NCI-H82 (cell line): ENCODE data around the gene RCAN2.
A peak's percentile ranks its signal among the peaks of the same experiment; 100 is the strongest.

Experiments used
- DNase-seq: peaks from one replicate; lab custom pipeline; 2025; lab: John Stamatoyannopoulos, UW

Gene RCAN2

DNA sequence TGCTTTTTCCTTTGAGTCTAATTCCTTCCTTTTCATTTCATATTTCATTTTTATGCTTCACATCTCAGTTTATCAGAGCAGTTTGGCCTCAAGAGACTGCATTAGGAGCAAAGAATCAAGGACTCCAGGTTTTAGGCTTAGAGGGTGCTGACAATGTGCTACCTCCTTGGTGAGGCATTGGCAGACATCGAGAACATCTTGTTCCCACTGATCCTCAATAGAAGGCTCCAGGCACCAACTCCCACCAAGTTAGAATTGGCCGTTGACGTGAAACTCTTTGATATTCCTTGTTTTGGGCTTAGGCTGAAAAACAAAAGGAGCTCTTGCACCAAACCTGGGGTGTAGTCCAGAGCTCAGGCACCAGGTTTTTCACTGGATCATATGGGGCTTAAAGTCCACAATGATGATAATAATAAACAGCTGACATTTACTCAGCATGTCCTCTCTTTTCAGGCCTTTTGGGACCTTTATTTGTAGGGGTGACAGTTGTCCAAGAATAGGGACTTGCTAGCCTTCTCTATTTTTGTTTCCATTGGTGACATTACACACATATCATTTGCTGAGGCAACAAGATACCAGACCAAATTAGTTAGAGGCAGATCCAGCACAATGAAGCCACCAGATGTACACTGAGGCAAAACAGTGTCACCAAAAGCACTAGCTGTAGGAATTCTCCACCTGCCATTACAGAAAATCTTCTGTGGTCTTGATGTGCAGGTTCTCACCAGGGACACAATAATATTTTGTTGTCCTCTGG is 239.5 kb downstream of the RCAN2 start:
- DNase-seq: no peak

- no peak for DNase-seq
Observed at GRCh38 chr6:46248143-46248542, 243.1 kb downstream of the RCAN2 start.

- no peak for DNase-seq
Observed at GRCh38 chr6:46246727-46247126, 244.5 kb downstream of the RCAN2 start.

- DNase-seq: no peak
Observed at GRCh38 chr6:46246081-46246480, 245.2 kb downstream of the RCAN2 start.

GRCh38 chr6:46244670-46245069 is 246.6 kb downstream of the RCAN2 start:
- no peak for DNase-seq

DNA sequence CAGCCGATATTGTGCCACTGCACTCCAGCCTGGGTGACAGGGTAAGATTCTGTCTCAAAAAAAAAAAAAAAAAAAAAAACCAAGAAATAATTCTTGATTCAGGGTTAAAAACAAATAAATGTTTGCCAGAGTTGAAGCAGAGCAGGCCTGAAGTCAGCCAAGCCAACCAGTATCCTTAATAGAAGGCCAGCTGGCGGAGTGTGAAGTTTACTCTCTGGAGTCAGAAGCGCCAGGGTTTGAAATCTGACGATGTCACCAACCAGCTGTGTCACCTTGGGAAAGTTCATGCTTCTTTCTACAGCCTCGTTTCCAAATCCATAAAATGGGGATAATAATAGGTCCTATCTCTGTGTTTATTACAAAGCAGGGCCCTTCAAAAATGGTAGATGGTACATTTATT is 247.5 kb downstream of the RCAN2 start:
- DNase-seq: no peak

DNA sequence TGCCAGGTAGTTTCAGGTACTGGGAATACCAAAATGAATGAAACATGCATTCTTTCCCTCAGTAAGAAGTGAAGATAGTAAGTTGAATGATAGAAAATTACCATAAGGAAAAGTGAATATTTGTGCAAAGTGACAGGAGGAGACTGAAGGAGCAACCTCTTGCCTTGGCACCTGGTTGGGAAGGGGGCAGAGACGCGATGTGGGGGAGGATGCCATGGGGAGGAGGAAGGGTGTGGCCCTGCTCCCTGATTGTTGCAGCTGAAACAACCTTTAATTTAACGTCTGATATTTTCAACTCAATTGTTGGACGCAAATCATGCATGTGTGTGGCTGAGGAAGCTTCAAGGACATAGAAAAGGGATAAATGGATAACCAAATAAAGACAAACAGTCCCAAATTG is 248.3 kb downstream of the RCAN2 start:
- DNase-seq: no peak

DNA sequence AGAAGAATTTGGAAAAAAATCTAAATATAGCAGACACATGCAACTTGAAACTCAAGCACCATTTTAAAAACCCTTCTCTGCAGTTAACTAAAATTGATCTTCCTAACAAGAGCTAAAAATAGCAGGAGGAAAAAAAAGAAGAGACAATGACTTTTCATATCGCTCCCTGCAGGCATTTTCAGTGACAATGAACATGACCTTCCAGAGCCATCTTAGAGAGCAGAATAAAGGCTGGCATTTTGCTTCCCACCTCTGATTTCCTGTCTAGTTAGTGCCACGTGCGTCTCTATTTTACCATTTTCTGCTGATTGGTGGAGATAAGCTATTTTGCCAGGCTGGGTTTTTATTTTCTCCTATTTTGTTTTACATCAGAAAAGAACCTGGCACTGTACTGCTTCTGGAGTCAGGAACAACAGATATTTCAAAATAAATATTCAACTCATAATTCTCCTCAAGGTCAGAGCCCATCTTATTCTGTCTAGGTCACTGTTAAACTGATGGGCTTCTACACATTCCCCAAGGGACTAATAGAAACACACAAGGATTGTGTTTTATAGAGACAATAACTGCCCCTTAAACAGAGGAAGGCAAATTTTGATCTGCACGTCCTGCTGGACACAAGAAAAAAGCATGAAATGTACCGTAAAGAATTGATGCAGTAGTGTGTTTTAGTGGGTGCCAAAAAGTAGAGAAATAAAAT is 250.2 kb downstream of the RCAN2 start:
- DNase-seq: no peak

DNA sequence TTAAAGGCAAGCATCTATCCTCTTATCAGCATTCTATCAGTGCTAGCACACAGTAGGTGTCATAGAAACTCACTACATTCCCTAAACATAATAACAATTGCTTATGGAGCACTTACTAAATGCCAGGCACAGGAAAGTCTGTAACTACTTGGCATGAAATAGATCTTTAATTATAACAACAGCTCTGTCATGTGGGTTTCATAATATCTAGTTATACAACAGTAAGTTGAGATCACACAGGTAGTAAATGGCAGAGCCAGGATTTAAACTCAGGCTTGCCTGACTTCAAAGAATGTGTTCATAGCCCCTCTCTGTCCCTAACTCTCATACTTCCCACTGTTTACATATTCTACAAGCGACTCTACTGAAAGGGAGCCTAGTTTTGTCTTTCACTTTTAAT is 254.5 kb downstream of the RCAN2 start:
- DNase-seq: no peak

GRCh38 chr6:46235242-46235641 is 256.0 kb downstream of the RCAN2 start:
- no peak for DNase-seq

GRCh38 chr6:46234700-46235099 is 256.5 kb downstream of the RCAN2 start:
- DNase-seq: no peak

- no peak for DNase-seq
Observed at GRCh38 chr6:46234156-46234556, 257.1 kb downstream of the RCAN2 start.

DNA sequence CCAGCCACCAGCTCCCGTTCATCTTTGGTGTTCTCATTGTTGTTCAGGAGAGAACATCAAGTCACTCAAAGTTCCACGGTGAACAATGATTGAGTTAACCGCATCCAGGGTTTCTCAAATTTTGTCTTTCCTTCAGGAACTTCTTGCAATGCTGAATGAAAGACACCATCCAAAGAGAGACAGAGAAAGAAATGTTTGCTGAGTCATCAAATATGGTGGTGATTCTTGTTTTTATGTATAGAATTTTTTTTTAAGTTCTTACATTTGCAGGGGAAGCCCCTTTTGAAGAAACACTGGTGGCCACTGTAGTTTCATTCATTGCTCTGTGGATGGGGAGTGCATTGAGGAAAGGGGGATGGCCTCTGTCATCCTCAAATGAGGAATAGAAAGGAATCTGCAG is 258.1 kb downstream of the RCAN2 start:
- no peak for DNase-seq

DNA sequence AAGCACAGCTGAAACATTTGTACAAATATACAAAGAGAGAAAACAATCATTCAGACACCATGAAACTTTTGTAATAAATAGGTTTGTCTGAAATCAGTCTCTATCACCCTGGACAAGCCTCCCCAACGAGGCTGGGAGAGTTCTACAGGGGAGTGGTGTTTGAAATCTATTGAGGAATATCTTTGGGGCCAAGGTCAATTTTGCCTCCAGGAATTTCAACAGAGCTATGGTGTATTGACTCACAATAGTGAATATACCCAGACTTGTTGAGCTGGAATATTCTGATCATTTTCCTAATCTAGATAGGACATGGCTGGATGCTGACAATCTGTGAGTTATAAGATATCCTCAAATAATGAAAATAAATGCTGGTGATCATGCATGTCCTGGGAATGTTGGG is 269.0 kb downstream of the RCAN2 start:
- no peak for DNase-seq

DNA sequence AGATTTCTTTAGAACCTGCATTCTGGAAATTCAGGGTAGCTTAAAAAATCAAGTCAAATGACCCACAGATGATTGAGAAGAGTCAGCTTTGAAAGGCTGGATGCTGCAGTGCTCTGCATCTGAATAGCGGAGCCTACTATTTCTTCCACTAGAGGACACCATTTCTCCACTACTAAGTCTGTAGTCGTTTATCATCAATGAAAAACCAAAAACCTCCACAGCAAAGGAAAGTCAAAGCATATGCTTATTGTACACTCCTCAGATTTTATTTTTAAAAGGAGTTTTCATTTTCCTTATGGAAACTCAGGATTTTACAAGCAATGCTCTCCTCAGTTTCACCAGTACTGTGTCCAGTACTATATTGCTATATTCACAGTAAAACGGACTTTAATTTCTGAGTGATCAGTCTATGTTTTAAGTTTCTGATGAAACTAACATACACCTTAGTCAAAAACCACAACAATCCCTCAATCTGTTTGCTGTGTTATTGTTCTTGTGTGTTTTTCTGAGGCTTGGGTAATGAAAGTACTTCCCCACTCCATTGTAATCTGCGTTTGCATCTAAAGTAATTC is 269.9 kb downstream of the RCAN2 start:
- DNase-seq: peak; percentile 59

- DNase-seq: no peak
Observed at GRCh38 chr6:46220352-46221221, 270.7 kb downstream of the RCAN2 start.

DNA sequence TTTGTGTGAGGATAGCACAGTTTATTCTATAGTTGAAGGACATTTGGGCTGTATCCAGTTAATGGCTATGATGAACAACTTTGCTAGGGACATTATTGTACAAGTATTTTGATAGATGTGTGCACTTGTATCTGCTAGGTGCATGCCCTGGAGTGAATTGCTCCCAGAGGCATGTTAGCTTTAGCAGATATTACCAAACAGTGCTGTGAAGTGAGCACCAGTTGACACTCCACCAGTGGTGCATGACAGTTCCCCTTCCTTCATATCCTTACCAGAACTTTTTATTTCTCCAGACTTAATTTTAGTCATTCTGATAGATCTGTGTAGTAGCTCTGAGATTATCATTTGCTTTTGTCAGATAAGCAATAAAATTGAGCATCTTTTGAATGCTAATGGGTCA is 271.6 kb downstream of the RCAN2 start:
- no peak for DNase-seq

DNA sequence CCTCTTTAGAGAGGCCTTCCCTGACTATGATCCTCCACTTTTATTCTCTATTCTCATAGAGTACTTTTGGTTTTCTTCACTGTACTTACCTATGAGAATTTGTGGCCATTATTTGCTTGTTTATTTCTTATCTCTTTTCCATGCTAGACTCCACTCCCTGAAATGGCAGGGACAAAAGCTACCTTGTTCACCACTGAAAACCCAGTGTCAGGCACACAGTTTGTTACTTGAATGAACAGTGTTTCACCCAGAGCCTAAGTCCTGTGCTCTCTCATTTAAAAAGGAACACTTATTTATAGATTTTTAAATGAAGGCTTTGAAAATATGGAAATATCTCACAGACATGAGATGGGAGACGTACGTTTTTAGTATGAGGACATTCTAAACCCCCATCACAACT is 272.8 kb downstream of the RCAN2 start:
- DNase-seq: no peak

DNA sequence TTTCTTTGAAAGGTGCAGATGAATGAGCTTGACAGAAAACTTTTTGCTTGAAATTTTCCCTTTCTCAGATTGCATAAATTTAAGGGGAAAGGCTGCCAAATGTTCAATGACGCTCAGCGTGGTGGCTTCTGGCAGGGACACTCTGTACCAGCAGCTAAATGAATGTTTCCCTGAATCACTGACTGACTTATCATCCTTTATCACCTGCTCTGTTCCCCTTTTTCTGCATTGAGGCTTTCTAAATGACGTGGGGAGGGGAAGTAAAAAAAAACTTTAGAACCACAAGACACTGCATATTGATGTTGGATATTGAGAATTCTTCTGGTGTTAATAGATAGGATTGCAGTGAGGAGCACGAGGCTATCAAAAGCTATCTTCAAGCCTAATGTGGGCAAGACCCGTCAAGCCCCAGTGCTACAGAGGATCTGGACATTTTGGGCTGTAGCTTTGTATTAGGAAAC is 273.5 kb downstream of the RCAN2 start:
- no peak for DNase-seq

DNA sequence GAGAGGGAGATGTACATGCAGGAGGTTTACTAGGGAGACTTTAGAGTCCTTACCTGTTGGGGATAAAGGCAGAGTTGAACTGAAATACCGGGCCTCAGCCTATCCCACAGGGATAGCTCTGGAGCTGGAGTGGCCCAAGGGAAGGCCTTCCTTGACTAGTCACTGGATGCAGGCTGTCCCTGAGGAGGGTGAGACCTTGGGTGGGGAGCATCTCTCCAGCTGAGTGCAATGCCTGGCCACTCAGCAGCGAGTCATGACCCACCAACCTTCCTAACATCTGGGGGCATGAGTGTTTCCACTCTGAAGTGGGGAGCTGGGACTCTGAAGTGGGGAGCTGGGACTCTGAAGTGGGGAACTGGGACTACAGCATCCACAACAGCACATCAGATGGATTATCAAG is 274.4 kb downstream of the RCAN2 start:
- DNase-seq: no peak

DNA sequence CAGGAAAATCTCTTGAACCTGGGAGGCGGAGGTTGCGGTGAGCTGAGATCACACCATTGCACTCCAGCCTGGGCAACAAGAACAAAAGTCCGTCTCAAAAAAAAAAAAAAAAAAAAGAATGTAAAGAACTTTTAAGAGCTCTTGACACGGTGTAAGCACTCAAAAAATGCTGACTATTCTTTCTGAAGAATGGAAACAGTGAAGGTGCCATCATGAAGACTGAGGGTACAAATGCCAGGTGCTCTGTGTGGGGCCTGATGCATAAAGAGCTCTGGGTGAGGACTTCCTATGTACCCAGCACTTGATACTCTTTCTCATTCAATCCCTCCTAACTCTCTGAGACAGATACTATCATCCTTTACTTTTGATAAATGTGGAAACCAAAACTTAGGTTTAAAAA is 275.5 kb downstream of the RCAN2 start:
- DNase-seq: no peak

DNA sequence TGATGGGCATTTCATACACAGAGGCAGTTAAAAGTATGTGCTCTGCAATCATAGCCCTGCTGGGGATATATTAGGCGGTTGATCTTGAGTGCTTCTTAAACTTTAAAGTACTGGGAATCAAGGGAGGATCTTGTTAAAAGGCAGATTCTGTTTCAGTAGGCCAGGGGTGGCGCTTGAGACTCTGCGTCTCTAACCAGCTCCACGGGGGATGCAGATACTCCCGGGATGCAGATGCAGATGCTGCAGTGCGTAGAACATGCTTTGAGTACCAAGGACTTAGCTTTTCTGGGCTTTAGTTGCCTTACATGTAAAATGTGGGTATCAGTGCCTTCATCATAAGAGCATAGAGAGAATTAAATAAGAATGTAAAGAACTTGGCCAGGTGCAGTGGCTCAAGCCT is 276.0 kb downstream of the RCAN2 start:
- DNase-seq: no peak
